Activated effector memory CD4-positive, alpha-beta T cell treated with anti-CD3 and anti-CD28 coated beads, Interleukin-2, amount 50 U/mL, for 16 hours (primary cell): ENCODE results near the gene C19orf38.

Experiments
- DNase-seq: peaks from one replicate; pipeline ENCODE4 v3.0.0-alpha.2; 2020

The C19orf38 gene

DNA sequence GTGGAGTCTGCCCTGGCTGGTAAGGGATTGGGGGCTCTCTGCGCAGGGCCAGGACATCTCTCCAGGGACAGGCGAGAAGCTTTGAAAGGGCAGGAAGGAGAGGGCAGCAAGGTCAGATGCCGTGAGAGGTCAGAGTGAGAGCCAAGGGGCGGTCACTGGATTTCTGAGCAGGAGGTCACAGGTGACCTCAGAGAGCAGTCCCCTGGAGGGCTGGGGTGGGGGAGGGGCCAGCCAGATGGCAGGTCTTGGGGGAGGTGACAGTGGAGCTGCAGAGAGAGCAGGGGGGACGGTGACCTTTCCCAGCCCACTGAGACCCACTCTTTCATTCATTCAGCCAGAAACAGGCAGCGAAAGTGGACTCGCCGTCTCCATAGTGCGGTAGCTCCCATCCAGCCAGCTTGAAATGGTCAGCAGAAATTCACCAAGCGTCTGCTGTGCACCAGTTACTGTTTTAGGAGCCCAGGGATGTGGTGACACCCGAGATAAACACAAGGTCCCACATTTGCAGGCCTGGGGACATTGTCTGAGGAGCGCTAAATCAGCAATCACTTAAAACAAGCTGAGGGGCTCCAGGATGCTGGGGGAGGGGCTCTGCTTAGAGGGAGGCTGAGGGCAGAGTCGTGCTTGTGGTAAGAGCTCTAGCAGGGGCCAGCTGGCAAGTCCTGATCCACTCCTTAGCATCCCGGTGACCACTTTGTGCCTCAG is 33.3 kb downstream of the C19orf38 start:
- DNase-seq: no peak

DNA sequence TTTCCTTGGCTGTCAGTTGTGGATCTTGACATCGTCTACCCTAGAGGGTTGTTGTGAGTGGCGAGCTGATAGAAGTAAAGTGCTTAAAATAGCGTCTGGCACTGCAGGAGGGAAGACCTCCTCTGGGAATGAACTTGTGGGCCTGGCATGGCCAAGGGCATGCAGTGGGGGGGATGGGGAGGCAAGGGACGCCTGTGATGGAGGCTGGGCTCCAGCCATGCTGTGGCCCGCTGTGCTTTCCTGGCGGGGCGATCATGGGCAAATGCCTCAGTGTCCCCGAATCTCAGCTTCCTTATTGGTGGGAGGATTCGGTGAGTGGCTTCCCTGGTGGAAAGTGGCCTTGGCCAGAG is 33.9 kb downstream of the C19orf38 start:
- no peak for DNase-seq

DNA sequence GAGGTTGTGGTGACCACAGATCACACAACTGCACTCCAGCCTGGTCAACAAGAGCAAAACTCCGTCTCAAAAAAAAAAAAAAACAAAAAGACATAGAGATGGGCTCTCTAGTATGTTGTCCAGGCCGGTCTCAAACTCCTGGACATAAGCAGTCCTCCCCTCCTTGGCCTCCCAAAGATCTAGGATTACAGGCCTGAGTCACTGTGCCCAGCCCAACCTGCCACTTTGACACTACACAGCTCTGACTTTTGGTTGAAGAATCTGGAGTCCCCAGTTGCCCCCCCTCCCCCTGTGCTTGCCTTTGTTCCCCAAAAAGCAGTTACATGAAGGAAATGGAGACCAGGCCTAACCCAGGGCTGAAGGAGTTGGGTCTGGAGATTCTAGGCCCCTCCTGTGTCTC is 36.1 kb downstream of the C19orf38 start:
- DNase-seq: no peak

DNA sequence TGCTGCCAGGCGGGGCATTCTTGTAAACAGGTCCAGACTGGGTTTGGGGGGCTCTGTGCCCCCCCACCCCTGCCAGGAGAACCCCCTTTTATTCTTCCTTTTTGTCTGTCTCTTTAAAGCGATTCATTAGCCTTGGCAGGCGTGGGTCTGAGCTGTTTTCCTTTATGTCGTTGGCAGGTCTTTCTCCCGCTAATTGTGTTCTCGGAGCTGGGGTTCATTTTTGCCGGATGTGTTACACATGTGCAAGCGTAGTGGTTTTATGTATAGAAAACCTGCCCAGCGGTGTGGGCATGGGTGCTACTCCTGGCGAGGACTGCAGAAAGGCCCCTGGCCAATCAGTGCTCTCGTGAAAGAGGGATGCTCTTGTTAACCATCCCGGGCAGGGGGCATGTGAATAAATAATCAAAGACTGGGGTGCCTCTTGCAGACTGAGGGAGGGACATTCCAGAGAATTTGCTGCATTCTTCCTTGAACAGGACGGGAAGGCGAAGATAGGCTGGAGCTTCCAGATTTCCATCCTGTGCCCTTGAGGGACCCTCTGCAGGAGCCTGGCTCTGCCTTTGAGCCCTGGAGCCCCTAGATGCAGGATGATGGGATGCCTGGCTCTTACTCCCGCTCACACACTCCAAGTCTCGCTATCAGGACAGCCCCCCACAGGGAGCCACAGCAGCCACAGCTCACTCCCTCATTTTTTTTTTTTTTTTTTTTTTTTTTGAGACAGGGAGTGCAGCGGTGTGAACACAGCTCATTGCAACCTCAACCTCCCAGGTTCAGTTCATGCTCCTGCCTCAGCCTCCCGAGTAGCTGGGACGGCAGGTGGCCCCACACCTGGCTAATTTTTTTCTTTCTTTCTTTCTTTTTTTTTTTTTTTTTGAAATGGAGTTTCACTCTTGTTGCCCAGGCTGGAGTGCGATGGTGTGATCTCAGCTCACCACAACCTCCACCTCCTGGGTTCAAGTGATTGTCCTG is 37.3 kb downstream of the C19orf38 start:
- no peak for DNase-seq

DNA sequence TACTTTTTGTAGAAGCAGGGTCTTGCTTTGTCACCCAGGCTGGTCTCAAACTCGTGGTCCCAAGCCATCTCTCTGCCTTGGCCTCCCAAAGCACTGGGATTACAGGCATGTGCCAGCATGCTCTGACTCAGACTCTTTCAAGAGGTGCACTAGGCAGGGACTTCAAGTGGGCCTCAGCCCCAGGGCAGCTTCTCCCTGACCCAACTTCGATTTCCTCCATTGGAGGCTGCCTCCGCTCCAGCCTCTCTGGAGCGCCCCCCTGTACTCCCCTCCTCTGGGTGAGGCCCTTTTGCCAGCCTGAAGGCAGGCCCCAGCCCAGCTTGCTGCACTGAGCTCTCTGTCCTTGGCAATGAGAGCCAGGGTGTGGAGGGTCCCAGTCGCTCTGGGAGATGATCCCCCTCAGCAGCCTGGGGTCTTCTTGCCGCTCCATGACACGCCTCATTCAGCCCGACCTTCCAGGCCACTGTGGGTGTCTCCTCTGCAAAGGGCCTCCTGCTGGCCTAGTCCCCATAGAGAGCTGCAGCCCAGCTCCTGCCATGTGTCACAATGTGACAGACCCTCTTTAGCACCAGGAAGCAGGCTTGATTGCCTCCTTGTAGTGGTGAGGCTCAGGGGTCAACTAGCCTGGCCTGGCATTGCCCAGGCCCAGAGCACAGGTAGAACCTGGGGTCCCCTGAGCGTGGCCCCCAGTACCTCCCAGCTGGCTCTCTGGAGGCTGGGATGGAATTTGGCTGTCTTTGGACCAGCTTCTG is 39.6 kb downstream of the C19orf38 start:
- no peak for DNase-seq

DNA sequence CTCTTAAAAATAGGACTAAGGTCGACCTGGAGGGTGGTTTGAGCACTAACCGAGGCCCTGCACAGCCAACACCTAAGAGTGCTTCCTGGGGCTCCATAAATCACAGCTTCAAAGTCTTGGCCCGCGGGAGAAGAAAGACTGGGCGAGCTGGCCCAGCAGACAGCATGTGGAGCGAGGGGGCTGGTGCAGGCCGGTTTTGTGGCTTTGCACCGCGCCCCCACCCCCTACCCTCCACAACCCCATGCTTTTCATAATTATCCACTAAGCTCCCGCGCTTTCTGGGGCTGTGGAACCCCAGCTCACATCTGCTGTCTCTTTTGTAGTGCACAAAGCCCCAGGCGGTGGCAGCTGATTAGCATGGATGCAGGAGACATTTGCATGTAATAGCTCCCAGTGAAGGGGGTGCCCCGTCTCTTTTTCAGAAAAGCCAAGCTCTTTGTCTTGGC is 40.2 kb downstream of the C19orf38 start:
- no peak for DNase-seq

DNA sequence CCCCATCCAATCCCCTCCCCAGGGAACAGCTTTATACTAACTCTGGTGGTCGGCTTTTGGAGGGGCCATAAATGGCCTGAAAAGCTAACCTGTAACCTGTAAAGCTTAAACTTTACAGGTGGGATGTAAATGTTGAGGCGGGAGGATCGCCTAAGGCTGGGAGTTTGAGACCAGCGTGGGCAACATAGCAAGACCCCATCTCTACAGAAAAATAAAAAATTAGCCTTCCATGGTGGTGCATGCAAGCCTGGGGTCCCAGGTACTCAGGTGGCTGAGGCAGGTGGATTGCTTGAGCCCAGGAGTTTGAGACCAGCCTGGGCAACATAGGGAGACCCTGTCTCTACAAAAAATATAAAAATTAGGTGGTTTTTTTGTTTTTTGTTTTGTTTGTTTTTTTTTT is 41.7 kb downstream of the C19orf38 start:
- DNase-seq: no peak

DNA sequence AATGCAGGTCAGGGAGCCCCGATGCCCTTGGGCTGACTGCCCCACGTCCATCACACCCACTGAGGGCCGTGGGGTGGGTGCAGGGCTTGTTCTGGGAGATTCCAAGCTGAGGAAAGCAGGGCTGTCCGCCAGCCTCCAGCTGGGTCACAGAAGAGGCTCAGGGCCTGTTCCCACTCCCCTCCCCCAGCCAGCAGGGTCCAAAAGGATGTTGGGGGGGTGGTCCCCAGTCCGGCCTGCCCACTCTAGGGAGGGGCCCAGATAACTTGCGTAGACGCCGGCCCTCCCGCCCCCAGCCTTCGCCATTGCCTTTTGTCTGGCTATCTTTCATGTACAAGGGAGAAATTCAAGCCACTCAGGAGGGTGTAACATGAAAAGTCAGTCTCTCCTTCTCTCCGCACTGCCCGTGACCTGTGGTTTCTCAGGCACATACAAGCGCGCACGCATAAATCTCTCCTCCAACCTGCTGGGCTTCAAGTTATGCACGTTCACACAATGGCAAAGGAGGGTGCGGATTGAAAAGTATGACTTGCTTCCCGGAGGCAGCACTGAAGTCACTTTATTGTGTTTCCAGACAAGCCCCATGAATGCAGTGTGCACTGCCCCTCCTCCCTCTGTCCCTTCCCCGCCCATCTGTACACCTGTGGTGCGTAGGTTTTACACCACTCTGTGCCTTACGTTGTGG is 43.3 kb downstream of the C19orf38 start:
- DNase-seq: no peak

DNA sequence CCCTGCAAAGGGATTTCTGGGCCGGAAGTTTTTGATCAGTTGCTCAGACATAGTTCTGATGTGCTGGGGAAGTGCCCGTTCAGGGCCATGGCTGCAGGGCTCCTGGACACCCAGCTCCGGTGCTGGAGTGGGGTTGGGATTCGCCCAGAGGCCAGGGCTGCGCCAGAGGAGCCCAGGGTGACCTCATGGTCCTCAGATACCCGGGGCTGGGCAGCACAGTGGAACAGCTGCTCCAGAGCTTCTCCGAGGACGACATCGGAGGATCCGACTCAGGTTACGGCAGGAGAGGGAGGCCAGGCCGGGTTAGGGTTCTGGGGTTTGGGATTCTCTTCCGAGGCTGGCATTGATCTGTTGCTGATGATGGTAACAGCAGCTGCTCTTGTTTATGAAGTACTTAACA is 44.0 kb downstream of the C19orf38 start:
- DNase-seq: no peak

DNA sequence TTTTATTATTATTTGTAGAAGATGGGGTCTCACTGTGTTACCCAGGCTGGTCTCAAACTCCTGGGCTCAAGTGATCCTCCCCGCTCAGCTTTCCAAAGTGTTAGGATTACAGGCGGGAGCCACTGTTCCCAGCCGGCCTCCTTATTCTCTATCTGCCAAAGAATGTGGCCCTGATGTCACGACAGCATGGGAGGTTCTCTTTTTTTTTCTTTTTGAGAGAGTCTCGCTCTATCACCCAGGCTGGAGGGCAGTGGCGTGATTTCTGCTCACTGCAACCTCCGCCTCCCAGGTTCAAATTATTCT is 46.6 kb downstream of the C19orf38 start:
- DNase-seq: no peak

DNA sequence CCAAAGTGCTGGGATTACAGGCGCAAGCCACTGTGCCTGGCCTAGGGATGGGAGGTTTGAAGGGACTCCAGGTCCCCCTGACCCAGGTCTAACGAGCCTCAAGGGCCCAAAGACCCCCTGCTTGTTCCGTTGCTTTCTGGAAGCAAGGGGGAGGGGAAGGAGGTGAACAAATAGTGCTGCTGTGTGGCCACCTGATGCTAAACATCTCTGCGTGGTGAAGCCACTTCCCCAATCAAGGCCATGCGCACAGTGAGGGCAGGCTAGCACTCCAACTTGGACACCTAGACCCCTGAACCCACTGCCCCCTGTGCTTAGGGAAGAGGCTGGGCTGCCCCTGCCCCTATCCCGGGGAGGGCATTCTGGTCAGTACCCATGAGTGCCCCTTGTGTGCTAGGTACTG is 47.1 kb downstream of the C19orf38 start:
- no peak for DNase-seq

DNA sequence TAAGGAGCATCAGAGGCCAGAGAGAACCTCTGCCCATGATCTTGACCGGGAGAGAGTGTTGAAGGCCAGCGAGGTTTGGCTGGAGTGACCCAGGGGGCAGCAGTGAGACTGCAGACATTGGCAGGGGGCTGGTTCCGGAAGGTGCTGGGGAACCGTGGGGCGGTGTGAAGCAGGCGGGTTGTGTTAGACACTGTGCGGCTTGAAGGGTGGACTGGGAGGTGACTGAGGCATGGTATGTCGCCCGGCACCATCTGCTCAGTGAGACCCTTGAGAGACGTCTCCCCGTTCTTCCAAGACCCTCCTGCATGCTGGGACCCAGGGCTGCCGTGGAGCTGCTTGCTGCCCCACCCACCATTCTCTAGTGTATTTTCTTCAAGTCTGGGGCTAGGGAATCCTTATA is 47.7 kb downstream of the C19orf38 start:
- no peak for DNase-seq

DNA sequence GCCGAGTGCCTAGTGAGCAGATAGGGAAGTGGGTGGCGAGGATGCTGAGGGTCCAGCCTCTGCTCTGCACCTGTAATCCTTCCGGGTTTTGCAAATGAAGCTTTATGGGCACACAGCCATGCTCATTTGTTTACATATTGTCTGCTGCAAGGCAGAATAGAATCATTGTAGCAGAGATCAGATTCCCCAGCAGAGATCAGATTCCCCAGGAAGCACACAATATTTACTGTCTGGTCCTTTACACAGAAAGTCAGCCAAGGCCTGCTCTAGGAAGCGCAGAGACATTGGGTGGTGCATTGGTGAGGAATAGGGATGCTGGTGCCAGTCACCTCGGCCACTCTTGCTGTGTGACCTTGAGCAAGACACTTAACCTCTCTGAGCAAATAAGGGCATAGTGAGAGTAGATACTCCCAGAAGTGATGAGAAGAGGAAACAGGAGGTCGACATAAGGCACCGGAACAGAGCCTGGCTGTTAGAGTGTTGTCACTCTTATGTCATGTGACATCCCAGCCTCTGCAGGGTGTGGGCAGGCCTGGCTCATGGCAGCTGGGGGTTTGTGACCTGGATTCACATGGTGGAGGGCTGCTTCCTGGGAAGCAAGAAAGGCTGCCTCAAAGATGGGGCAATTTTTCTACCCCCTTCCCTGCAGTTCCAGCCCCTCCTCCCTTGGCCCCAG is 48.8 kb downstream of the C19orf38 start:
- no peak for DNase-seq

DNA sequence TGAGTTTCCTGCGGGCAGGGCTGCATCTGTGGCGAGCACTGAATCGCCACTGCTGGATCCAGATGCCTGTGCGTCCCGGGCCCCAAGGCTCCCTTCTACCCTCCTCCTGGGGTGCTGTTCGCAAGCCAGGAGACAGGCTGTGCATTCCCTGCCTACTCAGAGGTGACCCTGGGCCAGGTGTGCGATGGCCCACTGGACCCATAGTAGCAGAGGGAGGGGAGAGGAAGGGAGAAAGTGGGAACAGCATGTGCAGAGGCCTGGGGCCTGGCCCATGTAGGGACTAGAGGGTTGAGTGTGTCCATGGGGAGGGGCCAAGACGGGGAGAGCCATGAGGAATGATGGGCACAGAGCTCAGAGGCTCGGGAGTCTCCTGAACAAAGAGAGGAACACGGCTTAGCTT is 50.4 kb downstream of the C19orf38 start:
- no peak for DNase-seq

DNA sequence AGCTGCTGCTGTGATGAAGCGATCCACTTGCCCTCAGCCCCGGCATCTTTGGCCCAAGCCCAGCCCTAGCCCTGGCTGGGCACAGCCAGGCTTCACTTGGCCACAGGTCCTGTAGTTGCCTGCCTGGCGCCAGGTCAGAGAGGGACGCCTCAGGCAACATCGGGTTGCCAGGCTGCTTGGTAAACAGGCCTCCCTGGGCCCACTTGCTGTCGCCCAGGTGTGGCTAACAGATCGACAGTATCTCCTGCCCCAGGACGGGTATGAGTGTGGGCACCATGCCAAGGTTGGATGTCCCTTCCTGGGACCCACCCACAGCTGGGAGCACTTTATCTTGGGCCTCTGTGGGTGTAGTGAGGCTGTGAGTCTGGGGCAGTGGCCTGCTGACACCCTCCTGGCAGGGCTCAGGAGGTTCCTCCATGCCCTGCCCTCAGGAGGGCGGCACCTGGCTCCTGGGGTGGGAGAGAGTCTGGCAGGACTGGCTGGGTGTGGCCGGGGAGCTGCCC is 51.0 kb downstream of the C19orf38 start:
- DNase-seq: no peak

DNA sequence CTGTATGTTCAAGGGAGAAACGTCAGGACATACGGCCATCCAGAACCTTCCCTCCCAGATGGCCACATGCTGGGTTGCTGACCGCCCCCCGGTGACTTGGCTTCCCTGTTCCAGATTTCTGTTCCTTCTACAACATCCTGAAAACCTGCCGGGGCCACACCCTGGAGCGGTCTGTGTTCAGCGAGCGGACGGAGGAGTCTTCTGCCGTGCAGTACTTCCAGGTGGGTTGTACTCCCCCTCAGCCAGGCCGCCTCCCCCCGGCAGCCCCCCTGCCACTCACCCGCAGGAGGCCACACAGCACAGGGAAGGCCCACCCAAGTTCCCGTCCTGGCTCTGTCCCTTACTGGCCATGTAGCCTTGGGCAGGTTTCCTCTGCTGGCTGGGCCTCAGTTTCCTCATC is 59.7 kb downstream of the C19orf38 start:
- no peak for DNase-seq

DNA sequence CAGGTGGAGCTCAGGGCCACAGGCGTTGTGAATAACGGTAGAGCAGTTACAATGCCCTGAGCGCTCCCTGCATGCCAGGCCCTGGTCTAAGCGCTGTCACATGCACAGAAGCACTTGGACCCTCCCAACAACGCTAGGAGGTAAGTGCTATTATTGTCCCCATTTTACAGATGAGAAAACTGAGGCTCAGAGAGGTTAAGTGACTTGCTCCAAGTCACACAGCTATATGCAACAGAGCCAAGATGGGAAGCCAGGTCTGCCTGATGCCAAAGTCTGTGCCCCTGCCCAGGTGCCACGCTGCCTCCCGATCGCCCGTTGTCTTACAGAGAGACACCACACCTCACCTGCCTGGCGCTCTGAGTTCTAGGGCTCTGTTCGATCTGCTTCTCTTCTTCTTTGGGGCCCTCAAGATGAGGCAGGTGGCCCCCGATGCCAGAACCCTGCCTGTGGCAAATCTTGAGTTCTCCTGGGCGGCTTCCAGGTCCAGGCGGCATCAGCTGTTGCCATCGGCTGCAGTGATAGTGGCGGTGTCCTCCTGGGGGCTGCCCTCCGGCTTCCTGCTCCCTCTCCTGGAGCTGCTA is 60.3 kb downstream of the C19orf38 start:
- no peak for DNase-seq

DNA sequence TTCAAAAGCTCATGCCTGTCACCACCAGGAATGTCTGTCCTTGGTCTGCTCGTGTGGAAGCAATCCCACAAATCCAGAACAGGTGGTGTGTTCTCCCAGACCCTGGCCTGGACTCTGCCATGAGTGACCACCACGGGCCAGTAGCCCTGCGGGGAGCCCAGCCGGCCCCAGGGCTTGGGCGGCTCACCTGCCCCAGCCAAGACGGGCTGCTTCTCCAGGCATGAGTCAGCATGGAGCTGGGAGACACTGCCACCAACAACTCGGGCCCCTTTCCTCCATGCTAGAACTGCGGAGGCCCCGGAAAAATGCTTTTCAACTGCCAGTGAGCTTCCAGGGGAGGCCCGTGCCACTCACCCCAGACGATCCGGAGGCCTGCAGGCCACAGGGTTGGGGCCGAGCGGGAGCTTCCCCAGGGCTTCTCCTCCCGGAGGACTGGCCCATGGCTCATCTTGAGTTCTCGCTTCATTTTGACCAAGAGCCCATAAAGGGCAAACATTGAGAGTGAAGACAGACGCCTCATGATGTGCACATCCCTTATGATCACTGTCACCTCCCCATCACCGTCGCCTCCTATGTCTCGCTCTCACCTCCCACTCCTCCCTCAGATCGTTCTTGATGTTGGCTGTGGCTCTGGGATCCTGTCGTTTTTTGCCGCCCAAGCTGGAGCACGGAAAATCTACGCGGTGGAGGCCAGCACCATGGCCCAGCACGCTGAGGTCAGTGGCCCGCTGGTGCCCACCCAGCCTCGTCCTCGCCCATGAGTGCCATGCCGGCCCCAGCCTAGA is 63.6 kb downstream of the C19orf38 start:
- DNase-seq: no peak

DNA sequence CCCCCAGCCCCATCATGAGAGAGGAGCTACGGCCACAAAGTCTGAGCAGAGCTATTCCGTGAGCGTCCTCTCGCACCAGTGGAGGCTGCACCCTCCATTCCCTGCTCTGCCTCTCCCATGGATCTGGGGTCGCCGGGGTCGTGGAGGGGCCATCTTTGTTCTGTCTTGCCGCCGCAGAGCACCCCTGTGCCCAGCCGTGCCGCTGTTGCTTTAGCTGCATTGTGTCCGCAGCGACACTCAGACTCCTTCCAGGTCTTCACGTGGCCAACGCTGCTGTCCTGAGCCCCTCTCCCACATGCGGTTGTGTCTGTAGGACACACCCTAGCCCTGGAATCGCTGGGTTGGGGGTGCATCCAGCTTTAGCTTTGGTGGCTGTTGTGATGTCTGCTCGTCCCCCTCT is 64.4 kb downstream of the C19orf38 start:
- no peak for DNase-seq

DNA sequence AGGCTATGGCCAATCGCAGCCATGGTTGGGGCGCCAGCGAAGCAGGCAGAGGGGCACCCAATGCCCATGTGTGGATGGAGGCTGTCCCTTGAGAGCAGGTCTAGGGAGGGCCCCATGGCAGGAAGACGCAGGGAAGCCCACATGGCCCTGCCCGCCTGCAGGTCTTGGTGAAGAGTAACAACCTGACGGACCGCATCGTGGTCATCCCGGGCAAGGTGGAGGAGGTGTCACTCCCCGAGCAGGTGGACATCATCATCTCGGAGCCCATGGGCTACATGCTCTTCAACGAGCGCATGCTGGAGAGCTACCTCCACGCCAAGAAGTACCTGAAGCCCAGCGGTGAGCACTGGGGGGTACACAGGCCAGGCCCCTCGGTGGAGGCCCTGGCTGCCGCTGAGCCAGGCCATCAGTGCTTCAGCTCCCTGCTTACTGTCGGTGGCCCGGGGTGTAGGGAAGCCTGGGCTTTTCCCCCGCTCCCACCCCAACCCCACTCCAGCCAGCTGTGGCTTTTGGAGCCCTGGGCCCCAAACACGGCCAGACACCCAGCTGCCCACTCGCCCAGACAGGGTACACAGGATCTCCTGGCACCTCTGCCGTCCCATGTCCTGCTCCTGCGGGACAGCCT is 65.6 kb downstream of the C19orf38 start:
- no peak for DNase-seq
